Measurements from ENCODE around the gene NECTIN2. TPM values are rescaled to one million over a fixed set of nuclear protein-coding genes. Genes with fewer than 3 reads are reported as not detected.

The NECTIN2 gene
- total and polyA plus RNA-seq, 4 donors, result 76.9 to 117 (median 94.0) TPM

- ATAC-seq (ENCODE audit: insufficient read depth, low FRiP score), result no peak
- H3K27ac ChIP-seq (ENCODE audit: low read depth in 1 of 2, low read length in 1 of 2), result no peak overlapping the region
- DNase-seq, result peak in 2 of 3 donors; percentile 33 to 63
- TF ChIP-seq CTCF (IDR thresholded peaks at IDR 0.05; ENCODE audit: control extremely low read depth, extremely low read depth), result no peak
- H3K36me3 ChIP-seq (ENCODE audit: control insufficient read depth in 4 of 4, insufficient read depth in 4 of 4, low read length in 4 of 4), result no peaks in the 10 kb centered on the region
- WGBS, 2 donors, result 52 to 68% methylated on average over 3 of the region's 3 CpGs
- H3K9me3 ChIP-seq (ENCODE audit: control insufficient read depth in 4 of 4, insufficient read depth in 3 of 4, low read length in 3 of 4), result no peaks in the 10 kb centered on the region
- H3K4me3 ChIP-seq, result no peak overlapping the region
- H3K4me1 ChIP-seq (ENCODE audit: control insufficient read depth in 5 of 5, insufficient read depth in 5 of 5, low read length in 5 of 5), result peaks cover 0 to 5% (median 2%) of the 10 kb centered on the region in 5 donors
- H3K27me3 ChIP-seq (ENCODE audit: control insufficient read depth in 3 of 3, insufficient read depth in 3 of 3, low read length in 2 of 3), result no peaks in the 10 kb centered on the region
- no peak overlapping the region for H3K9ac ChIP-seq (ENCODE audit: insufficient read depth in 1 of 2, low read length in 2 of 2)
Measured at GRCh38 chr19:44841231-44841630, 4.9 kb upstream of the NECTIN2 start.

GRCh38 chr19:44845286-44845611 is 848 bp upstream of the NECTIN2 start:
- H3K4me1 ChIP-seq (ENCODE audit: control insufficient read depth in 5 of 5, insufficient read depth in 5 of 5, low read length in 5 of 5), result peaks cover 0 to 28% (median 6%) of the 10 kb centered on the region in 5 donors
- no peak for TF ChIP-seq CTCF (IDR thresholded peaks at IDR 0.05; ENCODE audit: control extremely low read depth, extremely low read depth)
- WGBS, 2 donors, result 7 to 8% methylated on average over 12 of the region's 12 CpGs
- no peaks in the 10 kb centered on the region for H3K9me3 ChIP-seq (ENCODE audit: control insufficient read depth in 4 of 4, insufficient read depth in 3 of 4, low read length in 3 of 4)
- H3K27ac ChIP-seq (ENCODE audit: low read depth in 1 of 2, low read length in 1 of 2), result peak overlapping the region; percentile 79 to 90
- H3K36me3 ChIP-seq (ENCODE audit: control insufficient read depth in 4 of 4, insufficient read depth in 4 of 4, low read length in 4 of 4), result no peaks in the 10 kb centered on the region
- peak overlapping the region in 1 of 2 donors; percentile 75 for H3K9ac ChIP-seq (ENCODE audit: insufficient read depth in 1 of 2, low read length in 2 of 2)
- H3K4me3 ChIP-seq, result no peak overlapping the region
- H3K27me3 ChIP-seq (ENCODE audit: control insufficient read depth in 3 of 3, insufficient read depth in 3 of 3, low read length in 2 of 3), result no peaks in the 10 kb centered on the region
- DNase-seq, result no peak
- ATAC-seq (ENCODE audit: insufficient read depth, low FRiP score), result no peak

- ATAC-seq (ENCODE audit: insufficient read depth, low FRiP score) (no peak), DNase-seq (peak; percentile 62 to 76 (median 73))
- Histone ChIP-seq H3K4me1 (ENCODE audit: control insufficient read depth in 5 of 5, insufficient read depth in 5 of 5, low read length in 5 of 5) (peaks cover 3 to 28% (median 12%) of the 10 kb centered on the region in 5 donors), H3K9me3 (ENCODE audit: control insufficient read depth in 4 of 4, insufficient read depth in 3 of 4, low read length in 3 of 4) (no peaks in the 10 kb centered on the region), H3K4me3 (peak overlapping the region; percentile 84), H3K36me3 (ENCODE audit: control insufficient read depth in 4 of 4, insufficient read depth in 4 of 4, low read length in 4 of 4) (no peaks in the 10 kb centered on the region), H3K27ac (ENCODE audit: low read depth in 1 of 2, low read length in 1 of 2) (peak overlapping the region; percentile 95 to 96), H3K9ac (ENCODE audit: insufficient read depth in 1 of 2, low read length in 2 of 2) (peak overlapping the region; percentile 93 to 98), H3K27me3 (ENCODE audit: control insufficient read depth in 3 of 3, insufficient read depth in 3 of 3, low read length in 2 of 3) (no peaks in the 10 kb centered on the region)
- WGBS, 2 donors, result 0 to 1% methylated on average over 43 to 51 of the region's 51 CpGs
- no peak for TF ChIP-seq CTCF (IDR thresholded peaks at IDR 0.05; ENCODE audit: control extremely low read depth, extremely low read depth)
Measured at GRCh38 chr19:44846455-44847143, 502 bp downstream of the NECTIN2 start.
